Smooth muscle cell of the umbilical artery (primary cell): Measurements from ENCODE around the gene AP5B1. TPM values are rescaled to one million over a fixed set of nuclear protein-coding genes. Genes with fewer than 3 reads are reported as not detected.

Source experiments
- total RNA-seq: library from RNA; depleted of rRNA; stranded (reverse); fragments of >200 nt; gene quantifications from 2 replicates; pipeline ENCODE4 v1.2.3, GENCODE V29; 2014

AP5B1 gene
- 8.3 and 11.2 TPM in 2 replicates for total RNA-seq

GRCh38 chr11:65780770-65781151, at the start of gene AP5B1:
Gene AP5B1 (minus strand): TSS chr11:65780976. CDS start chr11:65780591, 385 bp downstream.

GRCh38 chr11:65786786-65787636, 6.2 kb upstream of the AP5B1 start, which contains the start of gene OVOL1:
Gene OVOL1 (plus strand): TSS chr11:65787063. CDS start chr11:65787374, 311 bp downstream.

Other genes with a start within 250 kb of the AP5B1 start
- gene LTBP3, start 222.6 kb downstream of the AP5B1 start, total RNA-seq = 140 and 192 TPM in 2 replicates
- gene ZNRD2, start 210.5 kb downstream of the AP5B1 start, total RNA-seq = 37.7 and 43.6 TPM in 2 replicates
- 27.3 and 34.8 TPM in 2 replicates for gene FAM89B, start 208.4 kb downstream of the AP5B1 start, total RNA-seq
- 69.5 and 103 TPM in 2 replicates for gene EHBP1L1, start 204.9 kb downstream of the AP5B1 start, total RNA-seq
- 0.09 and 0.30 TPM in 2 replicates for gene KCNK7, start 185.2 kb downstream of the AP5B1 start, total RNA-seq
- 16.3 and 33.3 TPM in 2 replicates for gene MAP3K11, start 166.8 kb downstream of the AP5B1 start, total RNA-seq
- 17.2 and 35.6 TPM in 2 replicates for gene PCNX3, start 165.2 kb downstream of the AP5B1 start, total RNA-seq
- gene SIPA1, start 142.9 kb downstream of the AP5B1 start, total RNA-seq = 17.2 and 37.5 TPM in 2 replicates
- 18.1 and 22.8 TPM in 2 replicates for gene RELA, start 118.1 kb downstream of the AP5B1 start, total RNA-seq
- 28.3 and 33.3 TPM in 2 replicates for gene KAT5, start 68.7 kb downstream of the AP5B1 start, total RNA-seq
- 17.3 and 52.9 TPM in 2 replicates for gene RNASEH2C, start 60.2 kb downstream of the AP5B1 start, total RNA-seq
- not detected in 2 replicates for gene OVOL1, start 6.1 kb upstream of the AP5B1 start, total RNA-seq
- 0.92 and 1.8 TPM in 2 replicates for gene SNX32, start 53.0 kb upstream of the AP5B1 start, total RNA-seq
- gene CFL1, start 77.2 kb upstream of the AP5B1 start, total RNA-seq = 802 and 1,540 TPM in 2 replicates
- gene MUS81, start 79.5 kb upstream of the AP5B1 start, total RNA-seq = 42.3 and 44.8 TPM in 2 replicates
- 90.3 and 91.1 TPM in 2 replicates for gene EFEMP2, start 91.8 kb upstream of the AP5B1 start, total RNA-seq
- gene CTSW, start 98.9 kb upstream of the AP5B1 start, total RNA-seq = not detected in 2 replicates
- 144 and 150 TPM in 2 replicates for gene FIBP, start 107.5 kb upstream of the AP5B1 start, total RNA-seq
- gene CCDC85B, start 109.7 kb upstream of the AP5B1 start, total RNA-seq = 34.0 and 44.2 TPM in 2 replicates
- 6.2 and 31.1 TPM in 2 replicates for gene FOSL1, start 119.4 kb upstream of the AP5B1 start, total RNA-seq
- gene C11orf68, start 138.1 kb upstream of the AP5B1 start, total RNA-seq = 21.1 and 28.4 TPM in 2 replicates
- gene DRAP1, start 138.4 kb upstream of the AP5B1 start, total RNA-seq = 124 and 149 TPM in 2 replicates
- not detected in 2 replicates for gene TSGA10IP, start 164.5 kb upstream of the AP5B1 start, total RNA-seq
- 34.1 and 39.3 TPM in 2 replicates for gene SART1, start 180.8 kb upstream of the AP5B1 start, total RNA-seq
- 33.3 and 46.9 TPM in 2 replicates for gene EIF1AD, start 221.2 kb upstream of the AP5B1 start, total RNA-seq
- gene BANF1, start 221.5 kb upstream of the AP5B1 start, total RNA-seq = 8.3 and 15.7 TPM in 2 replicates
- 0.51 TPM in 1 of 2 replicates, not detected in the other for gene CST6, start 231.0 kb upstream of the AP5B1 start, total RNA-seq
- gene CATSPER1, start 245.5 kb upstream of the AP5B1 start, total RNA-seq = not detected in 2 replicates